Natural killer cell (primary cell): ENCODE results near the gene CSMD2. TPM values are rescaled to one million over a fixed set of nuclear protein-coding genes. Genes with fewer than 3 reads are reported as not detected.

Source experiments
- ATAC-seq, 3 donors: fragments of 150-1000 bp in 2 of 3; fragments of 200-7000 bp in 1 of 3; cut with Tn5 transposase; 1 replicate in 1 of 3; 2 replicates in 2 of 3; pipeline ENCODE4 v1.10.0; 2021; ENCODE audit warnings: mild to moderate bottlenecking in 2 of 3, moderate library complexity in 2 of 3
- DNase-seq, 2 donors: peaks; one replicate each; pipeline versions ENCODE4 v3.0.0 to v3.0.0-alpha.2; 2013 to 2021; ENCODE audit warnings: mixed read lengths in 1 of 2
- H3K27ac ChIP-seq: one replicate; pipeline ENCODE4 v1.5.1; 2013; ENCODE audit warnings: mild to moderate bottlenecking, low read length
- H3K27me3 ChIP-seq: one replicate; pipeline ENCODE4 v1.6.1; 2013; ENCODE audit warnings: low read length; ENCODE audit not compliant: control insufficient read depth, insufficient read depth
- H3K36me3 ChIP-seq: one replicate; pipeline ENCODE4 v1.6.1; 2013; ENCODE audit warnings: low read length; ENCODE audit not compliant: control insufficient read depth, insufficient read depth
- H3K4me1 ChIP-seq: one replicate; pipeline ENCODE4 v1.6.1; 2013; ENCODE audit warnings: low read length; ENCODE audit not compliant: control insufficient read depth, insufficient read depth
- H3K4me3 ChIP-seq: one replicate; pipeline ENCODE4 v1.5.1; 2013; ENCODE audit warnings: low read length
- H3K9me3 ChIP-seq: one replicate; pipeline ENCODE4 v1.6.1; 2013; ENCODE audit warnings: low read length; ENCODE audit not compliant: control insufficient read depth, insufficient read depth
- H3K27ac Mint-ChIP-seq, 2 donors: one replicate each; pipeline ENCODE4 v1.8.0; 2022; ENCODE audit warnings: mild to moderate bottlenecking in 2 of 2, mixed read lengths in 2 of 2, moderate library complexity in 1 of 2
- H3K27me3 Mint-ChIP-seq, 2 donors: one replicate each; pipeline ENCODE4 v1.8.0; 2022; ENCODE audit warnings: low read depth in 2 of 2, mixed read lengths in 2 of 2
- H3K36me3 Mint-ChIP-seq: one replicate; pipeline ENCODE4 v1.8.0; 2022; ENCODE audit warnings: mixed read lengths
- H3K4me1 Mint-ChIP-seq, 2 donors: one replicate each; pipeline ENCODE4 v1.8.0; 2022; ENCODE audit warnings: mixed read lengths in 2 of 2
- H3K4me3 Mint-ChIP-seq: one replicate; pipeline ENCODE4 v1.8.0; 2022; ENCODE audit warnings: mild to moderate bottlenecking, moderate library complexity, mixed read lengths
- H3K9me3 Mint-ChIP-seq, 2 donors: one replicate each; pipeline ENCODE4 v1.8.0; 2022; ENCODE audit warnings: mixed read lengths in 2 of 2
- CTCF ChIP-seq: fragments of 200-600 bp; IDR thresholded peaks from one replicate; pipeline ENCODE4 v1.8.0; 2022; ENCODE audit warnings: antibody characterized with exemption
- WGBS: methylation state at CpG from one replicate; pipeline ENCODE4 v1.1.7; 2013; ENCODE audit warnings: missing lambda C conversion rate; ENCODE audit not compliant: insufficient coverage; 5-methylcytosine and 5-hydroxymethylcytosine counted together
- intact Hi-C: fragments of 100-400 bp; cut with micrococcal nuclease; formaldehyde crosslinking; loops from one replicate; pipeline ENCODE4 v1.14.2; 2022
- total RNA-seq, 4 donors: library from RNA; stranded (reverse); fragments of 120-200 nt in 1 of 4; gene quantifications; one replicate each; pipeline versions ENCODE4 v1.2.3 to v1.2.4, GENCODE V29; 2013 to 2022

CSMD2 gene
- total RNA-seq, 3 donors from 2014 or later (not counting 1 experiment from before 2014, with no cell fraction given), result not detected

GRCh38 chr1:33841494-33841893, 323.5 kb downstream of the CSMD2 start:
- Histone ChIP-seq H3K36me3 (no peaks in the 10 kb centered on the region), H3K4me1 (no peaks in the 10 kb centered on the region), H3K9me3 (no peaks in the 10 kb centered on the region), H3K4me3 (no peak overlapping the region), H3K27ac (no peak overlapping the region), H3K27me3 (no peaks in the 10 kb centered on the region)
- no peak overlapping the region for H3K27ac Mint-ChIP-seq
- no peaks in the 10 kb centered on the region for H3K9me3 Mint-ChIP-seq
- 73% methylated on average over 1 of the region's 1 CpG for WGBS
- DNase-seq, result no peak
- no peaks in the 10 kb centered on the region for H3K36me3 Mint-ChIP-seq
- no peak for TF ChIP-seq CTCF
- no peak for ATAC-seq
- H3K4me3 Mint-ChIP-seq, result no peak overlapping the region
- intact Hi-C loops, result no loop called here
- H3K4me1 Mint-ChIP-seq, result peaks cover 0 to 5% of the 10 kb centered on the region in 2 donors
- peaks cover 10 to 19% of the 10 kb centered on the region in 2 donors for H3K27me3 Mint-ChIP-seq

- Mint-ChIP-seq H3K27me3 (peaks cover 3 to 11% of the 10 kb centered on the region in 2 donors), H3K4me1 (peaks cover 0 to 5% of the 10 kb centered on the region in 2 donors), H3K27ac (no peak overlapping the region)
Measured at GRCh38 chr1:33837635-33838034, 327.4 kb downstream of the CSMD2 start.

GRCh38 chr1:33836911-33837310, 328.1 kb downstream of the CSMD2 start:
- H3K27ac Mint-ChIP-seq, result no peak overlapping the region
- Histone ChIP-seq H3K27me3 (no peaks in the 10 kb centered on the region), H3K36me3 (no peaks in the 10 kb centered on the region), H3K9me3 (no peaks in the 10 kb centered on the region), H3K27ac (no peak overlapping the region), H3K4me1 (no peaks in the 10 kb centered on the region), H3K4me3 (no peak overlapping the region)
- intact Hi-C loops, result no loop called here
- TF ChIP-seq CTCF, result no peak
- H3K36me3 Mint-ChIP-seq, result no peaks in the 10 kb centered on the region
- DNase-seq (no peak), ATAC-seq (no peak)
- WGBS, result 94% methylated on average over 4 of the region's 4 CpGs
- no peaks in the 10 kb centered on the region for H3K9me3 Mint-ChIP-seq
- H3K27me3 Mint-ChIP-seq, result peaks cover 3 to 11% of the 10 kb centered on the region in 2 donors
- H3K4me1 Mint-ChIP-seq, result no peaks in the 10 kb centered on the region
- H3K4me3 Mint-ChIP-seq, result no peak overlapping the region

More at GRCh38 chr1:33837635-33838034, 327.4 kb downstream of the CSMD2 start:
- Histone ChIP-seq H3K36me3 (no peaks in the 10 kb centered on the region), H3K4me3 (no peak overlapping the region), H3K27me3 (no peaks in the 10 kb centered on the region), H3K9me3 (no peaks in the 10 kb centered on the region), H3K27ac (no peak overlapping the region), H3K4me1 (no peaks in the 10 kb centered on the region)
- H3K9me3 Mint-ChIP-seq, result no peaks in the 10 kb centered on the region
- 95% methylated on average over 3 of the region's 3 CpGs for WGBS
- no peak overlapping the region for H3K4me3 Mint-ChIP-seq
- intact Hi-C loops, result no loop called here
- no peaks in the 10 kb centered on the region for H3K36me3 Mint-ChIP-seq
- ATAC-seq (no peak), DNase-seq (no peak)
- TF ChIP-seq CTCF, result no peak

- TF ChIP-seq CTCF, result no peak
- Histone ChIP-seq H3K27me3 (no peaks in the 10 kb centered on the region), H3K36me3 (no peaks in the 10 kb centered on the region), H3K4me3 (no peak overlapping the region), H3K9me3 (no peaks in the 10 kb centered on the region), H3K27ac (no peak overlapping the region), H3K4me1 (no peaks in the 10 kb centered on the region)
- no peaks in the 10 kb centered on the region for H3K4me1 Mint-ChIP-seq
- WGBS, result 98% methylated on average over 3 of the region's 5 CpGs
- H3K27me3 Mint-ChIP-seq, result no peaks in the 10 kb centered on the region
- no peaks in the 10 kb centered on the region for H3K9me3 Mint-ChIP-seq
- ATAC-seq (no peak), DNase-seq (no peak)
- no peaks in the 10 kb centered on the region for H3K36me3 Mint-ChIP-seq
- H3K27ac Mint-ChIP-seq, result no peak overlapping the region
- H3K4me3 Mint-ChIP-seq, result no peak overlapping the region
- intact Hi-C loops, result no loop called here
Measured at GRCh38 chr1:33828654-33829053, 336.4 kb downstream of the CSMD2 start.
